ENCODE data around the gene TMEM132D. TPM values are rescaled to one million over a fixed set of nuclear protein-coding genes. Genes with fewer than 3 reads are reported as not detected.

The TMEM132D gene
- total and polyA plus RNA-seq, 2 of the 8 experiments (the other 6 are each of a cell fraction or from before 2014, with no cell fraction given) = 3.5 to 10.1 TPM

GRCh38 chr12:129127771-129128170, 776.1 kb downstream of the TMEM132D start:
- TF ChIP-seq, protein P1, sequence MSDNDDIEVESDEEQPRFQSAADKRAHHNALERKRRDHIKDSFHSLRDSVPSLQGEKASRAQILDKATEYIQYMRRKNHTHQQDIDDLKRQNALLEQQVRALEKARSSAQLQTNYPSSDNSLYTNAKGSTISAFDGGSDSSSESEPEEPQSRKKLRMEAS (IDR thresholded peaks at IDR 0.05) = no peak
- TF ChIP-seq POU5F1 (IDR thresholded peaks at IDR 0.05; ENCODE audit: low read depth, low read length) (no peak), TAF7 (optimal IDR thresholded peaks at IDR 0.05; ENCODE audit: borderline replicate concordance, low read depth, low read length) (no peak)
- TF ChIP-seq, protein P2, sequence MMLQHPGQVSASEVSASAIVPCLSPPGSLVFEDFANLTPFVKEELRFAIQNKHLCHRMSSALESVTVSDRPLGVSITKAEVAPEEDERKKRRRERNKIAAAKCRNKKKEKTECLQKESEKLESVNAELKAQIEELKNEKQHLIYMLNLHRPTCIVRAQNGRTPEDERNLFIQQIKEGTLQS (IDR thresholded peaks at IDR 0.05; ENCODE audit: insufficient read depth, low read depth, low read length) = no peak
- Histone ChIP-seq H3K9me3 (ENCODE audit: insufficient read depth in 2 of 2, low read depth in 1 of 2, low read length in 1 of 2) (peaks cover 0 to 6% of the 10 kb centered on the region in 2 experiments; a peak in 1 of 4 replicates), H3K36me3 (ENCODE audit: control insufficient read depth in 2 of 4, insufficient read depth in 4 of 4, low read length in 3 of 4) (no peaks in the 10 kb centered on the region), H3K56ac (replicated peaks; ENCODE audit: insufficient read length, low read depth, low read length) (no peak overlapping the region), H4K8ac (ENCODE audit: extremely low read depth, insufficient read depth, low read length) (no peak overlapping the region; the same call in 1 of the 2 replicates), H3K79me1 (ENCODE audit: low read depth, low read length) (no peaks in the 10 kb centered on the region), H3K9ac (replicated peaks in 1 of 4; ENCODE audit: extremely low read depth in 1 of 4, low read depth in 3 of 4, low read length in 3 of 4) (no peak overlapping the region), H2BK5ac (ENCODE audit: low read depth, low read length) (no peak overlapping the region), H2BK12ac (ENCODE audit: low read depth, low read length) (no peak overlapping the region), H3K18ac (ENCODE audit: extremely low read depth, low read length) (no peak overlapping the region), H3K23me2 (ENCODE audit: low read depth, low read length) (no peaks in the 10 kb centered on the region), H2BK15ac (ENCODE audit: low read length) (no peak overlapping the region), H3K4me3 (ENCODE audit: extremely low read depth in 1 of 4, insufficient read depth in 2 of 4, low read depth in 3 of 4, low read length in 4 of 4) (no peak overlapping the region), H3K27me3 (replicated peaks in 1 of 4; ENCODE audit: control insufficient read depth in 3 of 4, extremely low read depth in 1 of 4, insufficient read depth in 3 of 4, low read length in 3 of 4) (no peaks in the 10 kb centered on the region; a peak in 1 of 7 replicates), H3K27ac (ENCODE audit: low read depth, low read length) (no peak overlapping the region), H3K79me2 (ENCODE audit: control insufficient read depth in 1 of 2, insufficient read depth in 2 of 2, low read length in 2 of 2) (no peaks in the 10 kb centered on the region), H4K20me1 (replicated peaks in 1 of 2; ENCODE audit: control insufficient read depth in 1 of 2, insufficient read depth in 2 of 2, low read length in 2 of 2) (no peaks in the 10 kb centered on the region), H3K14ac (ENCODE audit: insufficient read length) (no peak overlapping the region), H3K23ac (ENCODE audit: insufficient read length) (no peak overlapping the region), H3K4me1 (replicated peaks in 1 of 4; ENCODE audit: control insufficient read depth in 3 of 4, insufficient read depth in 4 of 4, low read length in 3 of 4) (no peaks in the 10 kb centered on the region), H2AK5ac (ENCODE audit: low read depth, low read length) (no peak overlapping the region), H2BK120ac (replicated peaks; ENCODE audit: low read depth, low read length) (no peak overlapping the region), H4K5ac (ENCODE audit: insufficient read length, low read depth, low read length) (no peak overlapping the region), H3K4ac (replicated peaks; ENCODE audit: insufficient read length, low read depth, low read length) (no peak overlapping the region), H4K91ac (replicated peaks; ENCODE audit: insufficient read length, low read length) (no peak overlapping the region), H2BK20ac (ENCODE audit: low read length) (no peak overlapping the region), H3K4me2 (ENCODE audit: insufficient read depth in 1 of 2, low read depth in 2 of 2, low read length in 2 of 2) (no peak overlapping the region), H2AFZ (ENCODE audit: low read length) (no peak overlapping the region)
- CTCF ChIA-PET (ENCODE audit: partially characterized antibody) = no interaction called here
- 90% methylated on average over 12 of the region's 12 CpGs; no CpG with 5 or more reads in 1 of the 2 experiments for WGBS, 2 experiments (ENCODE audit: extremely low coverage in 1 of 2, insufficient coverage in 1 of 2, insufficient read length in 1 of 2, insufficient replicate concordance in 2 of 2, low coverage in 1 of 2, low lambda C conversion rate in 2 of 2, missing lambda C conversion rate in 1 of 2)
- FAIRE-seq (no peak), DNase-seq (ENCODE audit: low read depth in 1 of 2, low spot score in 2 of 2) (no peak)
- POLR2A ChIA-PET (ENCODE audit: partially characterized antibody) = no interaction called here

Measured in H1 (cell line).